B cell (primary cell): ENCODE results near the gene SNX32. TPM values are rescaled to one million over a fixed set of nuclear protein-coding genes. Genes with fewer than 3 reads are reported as not detected.
A peak's percentile ranks its signal among the peaks of the same experiment; 100 is the strongest.

Experiments used
- ATAC-seq: fragments of 200-7000 bp; cut with Tn5 transposase; one replicate; pipeline ENCODE4 v1.10.0; 2021; ENCODE audit warnings: low read depth, mild to moderate bottlenecking, moderate number of reproducible peaks, moderate library complexity
- CTCF ChIA-PET: fragments of 350-600 bp; sonication (Branson Sonifier 250); formaldehyde crosslinking; loops from one replicate; lab custom pipeline; 2021; ENCODE audit warnings: antibody characterized with exemption, inconsistent platforms; lab: Charles Lee
- POLR2A ChIA-PET: fragments of 350-600 bp; sonication (Branson Sonifier 250); formaldehyde crosslinking; loops from one replicate; lab custom pipeline; 2021; ENCODE audit warnings: antibody characterized with exemption; lab: Charles Lee
- DNase-seq: peaks from one replicate; pipeline ENCODE4 v3.0.0; 2013
- H2AFZ ChIP-seq: 2 replicates; pipeline ENCODE4 v1.6.1; 2012; ENCODE audit warnings: mild to moderate bottlenecking, low read depth, low read length; ENCODE audit not compliant: insufficient read depth, poor library complexity, severe bottlenecking
- H3K27ac ChIP-seq, 2 donors: 1 replicate in 1 of 2; 2 replicates in 1 of 2; pipeline ENCODE4 v1.5.1; 2012 to 2013; ENCODE audit warnings: low read length in 2 of 2, mild to moderate bottlenecking in 2 of 2, moderate library complexity in 1 of 2
- H3K27me3 ChIP-seq, 4 experiments: fragments of 200-600 bp in 1 of 4; sonication (generic) in 1 of 4; replicated peaks in 1 of 4; 1 replicate in 2 of 4; 2 replicates in 2 of 4; pipeline versions ENCODE4 v1.6.1 to v1.7.0; 2013 to 2016; ENCODE audit warnings: low read length in 3 of 4, mild to moderate bottlenecking in 2 of 4, mixed read lengths in 1 of 4, moderate library complexity in 1 of 4; ENCODE audit not compliant: insufficient read depth in 4 of 4, control insufficient read depth in 3 of 4; ENCODE audit errors: control extremely low read depth in 1 of 4
- H3K36me3 ChIP-seq, 2 experiments: replicated peaks in 1 of 2; 1 replicate in 1 of 2; 2 replicates in 1 of 2; pipeline versions ENCODE4 v1.6.1 to v1.7.1; 2013; ENCODE audit warnings: low read length in 1 of 2; ENCODE audit not compliant: insufficient read depth in 2 of 2, control insufficient read depth in 1 of 2; ENCODE audit errors: control extremely low read depth in 1 of 2, extremely low read depth in 1 of 2
- H3K4me1 ChIP-seq, 2 donors: fragments of 200-600 bp in 1 of 2; sonication (generic) in 1 of 2; 1 replicate in 1 of 2; 2 replicates in 1 of 2; pipeline versions ENCODE4 v1.5.1 to v1.6.1; 2013 to 2017; ENCODE audit warnings: low read length in 2 of 2; ENCODE audit not compliant: control insufficient read depth in 2 of 2, insufficient read depth in 2 of 2
- H3K4me2 ChIP-seq: replicated peaks from 2 replicates; pipeline ENCODE3; 2012; ENCODE audit warnings: mild to moderate bottlenecking, low read depth, low read length; ENCODE audit not compliant: poor library complexity, severe bottlenecking
- H3K4me3 ChIP-seq, 5 experiments: fragments of 200-600 bp in 1 of 5; sonication (generic) in 1 of 5; 1 replicate in 3 of 5; 2 replicates in 2 of 5; pipeline versions ENCODE4 v1.5.1 to v1.7.0; 2011 to 2016; ENCODE audit warnings: low read length in 4 of 5, mild to moderate bottlenecking in 4 of 5, low read depth in 2 of 5, control low read depth in 1 of 5, moderate library complexity in 1 of 5; ENCODE audit not compliant: insufficient read depth in 1 of 5; ENCODE audit errors: control extremely low read depth in 1 of 5, extremely low read depth in 1 of 5
- H3K79me2 ChIP-seq: fragments of 200-600 bp; sonication (generic); one replicate; pipeline ENCODE4 v1.6.0; 2016; ENCODE audit warnings: low read length; ENCODE audit not compliant: control insufficient read depth, insufficient read depth
- H3K9ac ChIP-seq: fragments of 200-600 bp; sonication (generic); 2 replicates; pipeline ENCODE4 v1.6.1; 2017; ENCODE audit warnings: mild to moderate bottlenecking, low read length, moderate library complexity
- H3K9me3 ChIP-seq, 3 donors: one replicate each; pipeline versions ENCODE4 v1.6.1 to v1.7.1; 2013; ENCODE audit warnings: low read length in 2 of 3; ENCODE audit not compliant: control insufficient read depth in 2 of 3, insufficient read depth in 1 of 3; ENCODE audit errors: control extremely low read depth in 1 of 3
- H4K20me1 ChIP-seq: 2 replicates; pipeline ENCODE4 v1.6.0; 2012; ENCODE audit warnings: mild to moderate bottlenecking, low read length; ENCODE audit not compliant: insufficient read depth, control insufficient read depth, poor library complexity, severe bottlenecking
- H3K27ac Mint-ChIP-seq: one replicate; pipeline ENCODE4 v1.8.0; 2021; ENCODE audit warnings: mixed read lengths
- H3K27me3 Mint-ChIP-seq: one replicate; pipeline ENCODE4 v1.8.0; 2021; ENCODE audit warnings: mixed read lengths
- H3K4me1 Mint-ChIP-seq: one replicate; pipeline ENCODE4 v1.8.0; 2021; ENCODE audit warnings: mixed read lengths
- H3K4me3 Mint-ChIP-seq: one replicate; pipeline ENCODE4 v1.8.0; 2021; ENCODE audit warnings: mixed read lengths
- H3K9me3 Mint-ChIP-seq: one replicate; pipeline ENCODE4 v1.8.0; 2022; ENCODE audit warnings: mixed read lengths; ENCODE audit not compliant: insufficient read depth
- EZH2 ChIP-seq: IDR thresholded peaks from 2 replicates; pipeline ENCODE4 v1.6.1; 2012; ENCODE audit warnings: borderline replicate concordance, low read depth, mild to moderate bottlenecking, moderate library complexity, low read length; ENCODE audit not compliant: insufficient read depth, poor library complexity, severe bottlenecking
- WGBS: methylation state at CpG from one replicate; pipeline ENCODE4 v1.1.5; 2013; ENCODE audit warnings: missing lambda C conversion rate; ENCODE audit not compliant: insufficient coverage; 5-methylcytosine and 5-hydroxymethylcytosine counted together
- intact Hi-C: fragments of 100-400 bp; cut with micrococcal nuclease; formaldehyde crosslinking; loops from one replicate; pipeline ENCODE4 v1.10.0; 2022
- polyA plus RNA-seq: library from polyadenylated mRNA; depleted of rRNA; stranded (reverse); fragments of >200 nt; gene quantifications from 2 replicates; pipeline ENCODE4 v1.2.3, GENCODE V29; 2012
- total RNA-seq, 2 donors: library from RNA; stranded (reverse); fragments of 120-200 nt in 1 of 2; gene quantifications; 1 replicate in 1 of 2; 2 replicates in 1 of 2; pipeline versions ENCODE4 v1.2.3 to v1.2.4, GENCODE V29; 2013 to 2022
- TF ChIP-seq, protein P1 (sequence below): fragments of 200-600 bp; IDR thresholded peaks from one replicate; pipeline ENCODE4 v1.8.0; 2022; ENCODE audit warnings: antibody characterized with exemption, mild to moderate bottlenecking

Gene SNX32
- total and polyA plus RNA-seq, 2 donors (not counting 1 experiment from before 2014, with no cell fraction given) = 0.57 to 0.89 TPM

DNA sequence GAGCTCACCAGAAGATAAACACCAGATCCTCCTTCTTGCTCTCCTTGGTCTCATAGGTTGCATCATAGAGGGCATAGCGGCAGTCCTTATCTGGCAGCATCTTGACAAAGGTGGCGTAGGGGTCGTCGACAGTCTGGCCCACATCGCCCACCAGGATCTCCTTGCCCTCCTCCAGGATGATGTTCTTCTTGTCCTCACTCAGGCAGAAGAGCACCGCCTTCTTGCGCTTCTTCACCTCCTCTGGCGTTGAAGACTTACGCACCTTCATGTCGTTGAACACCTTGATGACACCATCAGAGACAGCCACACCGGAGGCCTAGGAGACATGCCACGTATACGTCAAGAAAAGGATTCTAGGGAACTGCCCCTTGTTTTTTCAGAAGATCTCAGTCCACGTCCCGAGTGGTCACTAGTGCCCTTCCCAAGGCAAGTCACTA lies 22.2 kb downstream of the SNX32 start:
- WGBS = 95% methylated on average over 15 of the region's 15 CpGs
- Histone ChIP-seq H3K9me3 (peaks cover 0 to 10% (median 0%) of the 10 kb centered on the region in 3 donors), H3K36me3 (peaks cover 0 to 56% of the 10 kb centered on the region in 2 experiments), H3K4me3 (peak overlapping the region in 3 of 5 experiments; percentile 95 to 98 (median 96)), H3K4me2 (peak overlapping the region; percentile 94), H3K9ac (peak overlapping the region; percentile 79), H4K20me1 (peaks cover 68% of the 10 kb centered on the region), H3K4me1 (peaks cover 19 to 43% of the 10 kb centered on the region in 2 donors), H3K79me2 (peaks cover 46% of the 10 kb centered on the region), H3K27me3 (no peaks in the 10 kb centered on the region), H2AFZ (no peak overlapping the region), H3K27ac (peak overlapping the region in 1 of 2 donors; percentile 77)
- Mint-ChIP-seq H3K4me1 (peaks cover 49% of the 10 kb centered on the region), H3K27me3 (no peaks in the 10 kb centered on the region), H3K27ac (peak overlapping the region; percentile 95), H3K9me3 (no peaks in the 10 kb centered on the region), H3K4me3 (peak overlapping the region; percentile 94)
- TF ChIP-seq, protein P1, sequence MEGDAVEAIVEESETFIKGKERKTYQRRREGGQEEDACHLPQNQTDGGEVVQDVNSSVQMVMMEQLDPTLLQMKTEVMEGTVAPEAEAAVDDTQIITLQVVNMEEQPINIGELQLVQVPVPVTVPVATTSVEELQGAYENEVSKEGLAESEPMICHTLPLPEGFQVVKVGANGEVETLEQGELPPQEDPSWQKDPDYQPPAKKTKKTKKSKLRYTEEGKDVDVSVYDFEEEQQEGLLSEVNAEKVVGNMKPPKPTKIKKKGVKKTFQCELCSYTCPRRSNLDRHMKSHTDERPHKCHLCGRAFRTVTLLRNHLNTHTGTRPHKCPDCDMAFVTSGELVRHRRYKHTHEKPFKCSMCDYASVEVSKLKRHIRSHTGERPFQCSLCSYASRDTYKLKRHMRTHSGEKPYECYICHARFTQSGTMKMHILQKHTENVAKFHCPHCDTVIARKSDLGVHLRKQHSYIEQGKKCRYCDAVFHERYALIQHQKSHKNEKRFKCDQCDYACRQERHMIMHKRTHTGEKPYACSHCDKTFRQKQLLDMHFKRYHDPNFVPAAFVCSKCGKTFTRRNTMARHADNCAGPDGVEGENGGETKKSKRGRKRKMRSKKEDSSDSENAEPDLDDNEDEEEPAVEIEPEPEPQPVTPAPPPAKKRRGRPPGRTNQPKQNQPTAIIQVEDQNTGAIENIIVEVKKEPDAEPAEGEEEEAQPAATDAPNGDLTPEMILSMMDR = no peak
- TF ChIP-seq EZH2 = no peak
- DNase-seq (peak; percentile 27), ATAC-seq (no peak)
- intact Hi-C loops = loop anchor here (5.0 kb wide), 1 partner anchor 411 kb away; the partner anchor contains the start of gene RAB1B
- POLR2A ChIA-PET = interaction anchor here (0.5 kb wide), 2 partner anchors 11 to 13 kb away, joined by 4 to 9 read pairs; no protein-coding TSS in a partner anchor
- CTCF ChIA-PET = interaction anchor here (1.0 to 8.6 kb wide), 2 partner anchors 32 to 76 kb away, joined by 3 to 244 read pairs; partner anchors contain the start of genes CCDC85B and FIBP
